Measurements from ENCODE around the gene ZFAND3. TPM values are rescaled to one million over a fixed set of nuclear protein-coding genes. Genes with fewer than 3 reads are reported as not detected.

Gene ZFAND3
- total and polyA plus RNA-seq, 2 donors (not counting 3 experiments of a cell fraction or from before 2014, with no cell fraction given) = 15.4 to 54.2 TPM

DNA sequence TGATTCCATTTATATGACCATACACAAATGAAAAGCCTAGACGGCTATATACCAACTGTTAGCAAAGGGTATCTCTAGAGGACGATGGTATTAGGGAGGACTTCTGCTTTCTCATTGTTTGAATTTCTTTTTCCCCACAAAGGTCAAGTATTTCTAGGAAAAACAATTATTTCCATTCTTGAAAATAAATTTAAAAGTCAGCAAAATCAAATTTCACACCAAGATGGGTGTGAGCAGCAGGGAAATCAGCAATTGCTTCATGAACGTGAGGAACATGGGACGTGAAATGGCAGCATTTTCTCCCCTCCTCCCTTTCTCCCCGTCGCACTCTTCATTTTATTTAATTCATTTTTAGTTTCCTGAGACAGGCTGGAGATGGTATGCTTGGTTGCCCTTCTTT lies 5.2 kb upstream of the ZFAND3 start:
- FAIRE-seq (no peak), DNase-seq (ENCODE audit: low read depth, low spot score) (no peak)
- Histone ChIP-seq H3K9me1 (replicated peaks; ENCODE audit: control insufficient read depth, extremely low read depth, insufficient read depth, low read length) (no peaks in the 10 kb centered on the region), H3K4me2 (ENCODE audit: insufficient read depth, low read length) (no peak overlapping the region), H3K27ac (ENCODE audit: insufficient read depth, low read depth, low read length) (no peak overlapping the region), H3K9ac (replicated peaks; ENCODE audit: extremely low read depth, insufficient read depth, low read length) (no peak overlapping the region), H4K20me1 (replicated peaks; ENCODE audit: control insufficient read depth, extremely low read depth, insufficient read depth, low read length) (no peaks in the 10 kb centered on the region), H3K27me3 (ENCODE audit: control insufficient read depth in 2 of 2, insufficient read depth in 2 of 2, low read length in 2 of 2) (peaks cover 16 to 23% of the 10 kb centered on the region in 2 experiments), H3K9me3 (replicated peaks; ENCODE audit: control insufficient read depth, insufficient read depth, low read length) (no peaks in the 10 kb centered on the region), H3K36me3 (ENCODE audit: control insufficient read depth in 2 of 2, extremely low read depth in 1 of 2, insufficient read depth in 2 of 2, low read length in 2 of 2) (no peaks in the 10 kb centered on the region), H3K4me1 (ENCODE audit: control insufficient read depth, extremely low read depth, insufficient read depth, low read length) (peaks cover 7% of the 10 kb centered on the region), H3K4me3 (replicated peaks in 1 of 3; ENCODE audit: insufficient read depth in 1 of 3, low read depth in 1 of 3, low read length in 3 of 3) (no peak overlapping the region), H2AFZ (ENCODE audit: low read depth, low read length) (no peak overlapping the region), H3K79me2 (ENCODE audit: control insufficient read depth, insufficient read depth, low read length) (no peaks in the 10 kb centered on the region)
- intact Hi-C loops (cut with micrococcal nuclease) = loop anchor here (10.0 kb wide), 1 partner anchor 180 kb away; no protein-coding TSS in a partner anchor
- CTCF ChIA-PET = no interaction called here
- dilution Hi-C loops (cut with MboI; ENCODE audit: extremely low pct_ligation_motif_present, low sequenced_read_pairs) = no loop called here
- TF ChIP-seq POLR2A (IDR thresholded peaks at IDR 0.05; ENCODE audit: low read depth, low read length) = no peak
- TF ChIP-seq, protein P1, sequence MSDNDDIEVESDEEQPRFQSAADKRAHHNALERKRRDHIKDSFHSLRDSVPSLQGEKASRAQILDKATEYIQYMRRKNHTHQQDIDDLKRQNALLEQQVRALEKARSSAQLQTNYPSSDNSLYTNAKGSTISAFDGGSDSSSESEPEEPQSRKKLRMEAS (IDR thresholded peaks at IDR 0.05; ENCODE audit: insufficient read depth, insufficient read length) = no peak
- no peak for TF ChIP-seq GATA2 (IDR thresholded peaks at IDR 0.05; ENCODE audit: insufficient read depth, insufficient read length, low read depth, low read length)
- TF ChIP-seq, protein P2, sequence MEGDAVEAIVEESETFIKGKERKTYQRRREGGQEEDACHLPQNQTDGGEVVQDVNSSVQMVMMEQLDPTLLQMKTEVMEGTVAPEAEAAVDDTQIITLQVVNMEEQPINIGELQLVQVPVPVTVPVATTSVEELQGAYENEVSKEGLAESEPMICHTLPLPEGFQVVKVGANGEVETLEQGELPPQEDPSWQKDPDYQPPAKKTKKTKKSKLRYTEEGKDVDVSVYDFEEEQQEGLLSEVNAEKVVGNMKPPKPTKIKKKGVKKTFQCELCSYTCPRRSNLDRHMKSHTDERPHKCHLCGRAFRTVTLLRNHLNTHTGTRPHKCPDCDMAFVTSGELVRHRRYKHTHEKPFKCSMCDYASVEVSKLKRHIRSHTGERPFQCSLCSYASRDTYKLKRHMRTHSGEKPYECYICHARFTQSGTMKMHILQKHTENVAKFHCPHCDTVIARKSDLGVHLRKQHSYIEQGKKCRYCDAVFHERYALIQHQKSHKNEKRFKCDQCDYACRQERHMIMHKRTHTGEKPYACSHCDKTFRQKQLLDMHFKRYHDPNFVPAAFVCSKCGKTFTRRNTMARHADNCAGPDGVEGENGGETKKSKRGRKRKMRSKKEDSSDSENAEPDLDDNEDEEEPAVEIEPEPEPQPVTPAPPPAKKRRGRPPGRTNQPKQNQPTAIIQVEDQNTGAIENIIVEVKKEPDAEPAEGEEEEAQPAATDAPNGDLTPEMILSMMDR (IDR thresholded peaks at IDR 0.05; ENCODE audit: extremely low read depth in 1 of 2, insufficient read depth in 1 of 2, low read depth in 1 of 2, low read length in 2 of 2) = no peak
- POLR2A ChIA-PET = no interaction called here
- BruUV-seq (replicated peaks) = no TSS peak
